ENCODE results near the gene ENPP6.
"Not testable (repeated sequence)": the region's sequence is repeated elsewhere in the genome, so short reads cannot be mapped to it uniquely, and the experiment has no call there.

The ENPP6 gene

DNA sequence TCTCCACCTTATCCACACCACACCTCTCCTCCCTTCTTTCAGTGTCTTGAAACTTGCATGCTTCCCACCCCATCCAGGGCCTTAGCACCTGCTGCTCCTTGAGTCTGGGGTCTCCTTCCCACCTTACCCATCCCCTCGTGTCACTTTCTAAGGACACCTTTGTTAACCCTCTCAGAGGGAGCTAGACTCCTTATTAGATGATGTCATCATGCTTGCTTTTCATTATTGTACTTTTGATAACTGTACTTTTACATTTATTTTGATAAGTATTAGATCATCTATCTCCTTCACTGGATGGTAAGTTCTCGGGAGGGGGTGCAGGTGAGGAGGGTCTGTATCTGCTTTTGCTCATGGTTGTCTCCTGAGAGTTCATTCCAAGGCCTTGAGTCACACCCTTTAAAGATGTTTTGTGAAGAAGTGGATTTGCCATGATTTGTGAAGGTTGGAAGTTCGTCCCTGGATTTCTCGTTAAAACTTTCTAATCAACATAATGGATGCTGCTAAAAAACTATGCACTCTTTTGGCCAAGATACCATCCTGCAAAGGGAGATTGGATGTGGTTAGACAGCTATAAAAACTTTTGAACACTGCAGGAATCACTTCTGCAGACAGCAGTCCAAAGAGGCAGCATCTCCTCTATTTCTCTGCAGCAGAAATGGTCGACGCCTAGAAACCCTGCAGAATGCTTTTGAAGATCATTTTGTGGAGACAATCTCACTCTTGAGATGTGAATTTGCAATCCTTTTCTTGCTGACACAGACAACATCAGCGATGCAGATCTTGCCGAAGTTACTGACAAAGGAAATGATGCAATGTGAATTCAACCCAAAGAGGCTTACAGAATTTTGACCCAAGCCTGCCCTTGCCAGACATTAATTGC lies 69.6 kb downstream of the ENPP6 start:
- no peak for TF ChIP-seq CTCF (IDR thresholded peaks at IDR 0.05; ENCODE audit: low read depth, low read length)
- no peak overlapping the region for H3K4me3 ChIP-seq (ENCODE audit: low read depth, low read length)

- TF ChIP-seq CTCF (IDR thresholded peaks at IDR 0.05; ENCODE audit: low read depth, low read length): no peak
- no peak overlapping the region for H3K4me3 ChIP-seq (ENCODE audit: low read depth, low read length)
Measured at GRCh38 chr4:184146951-184147350, 70.7 kb downstream of the ENPP6 start.

- no peak overlapping the region for H3K4me3 ChIP-seq (ENCODE audit: low read depth, low read length)
- TF ChIP-seq CTCF (IDR thresholded peaks at IDR 0.05; ENCODE audit: low read depth, low read length): no peak
Measured at GRCh38 chr4:184145596-184145995, 72.1 kb downstream of the ENPP6 start.

DNA sequence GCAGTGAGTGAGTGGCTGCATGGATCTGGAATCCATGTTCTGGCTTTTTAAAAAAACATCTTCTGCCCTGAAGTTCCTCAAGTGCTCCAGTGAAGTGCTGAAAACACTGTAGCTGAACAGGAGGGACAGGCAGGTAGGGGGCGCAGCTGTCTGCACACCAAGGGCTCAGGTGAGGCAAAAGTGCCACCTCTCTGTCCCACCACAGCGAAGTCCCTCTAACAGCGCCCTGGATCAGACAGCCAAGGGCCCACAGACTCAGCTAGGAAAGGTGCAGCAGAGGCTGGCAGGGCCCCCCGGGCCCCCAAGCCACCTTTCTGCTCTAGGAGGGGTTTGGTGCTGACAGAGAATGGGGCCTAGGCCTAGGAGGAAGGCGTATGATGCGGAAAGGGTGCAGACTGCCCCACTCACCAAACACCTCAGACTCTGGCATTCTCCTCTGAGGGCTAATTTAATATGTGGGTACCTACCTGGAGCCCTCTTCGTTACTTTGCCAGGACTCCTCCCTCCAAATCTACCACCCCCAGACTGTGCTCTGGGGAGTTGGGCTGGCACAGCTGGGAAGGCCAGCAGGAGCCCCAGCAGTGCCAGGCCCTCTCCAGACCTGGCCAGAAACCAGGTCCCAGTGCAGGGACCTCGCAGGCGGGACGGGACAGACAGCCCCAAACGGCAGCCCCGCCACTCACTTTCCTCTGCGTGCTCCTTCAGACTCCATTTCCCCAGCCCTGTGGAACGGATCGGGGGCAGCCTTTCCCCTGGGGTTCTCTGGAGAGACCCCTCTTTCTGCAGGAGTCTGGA lies 73.7 kb downstream of the ENPP6 start:
- no peak overlapping the region for H3K4me3 ChIP-seq (ENCODE audit: low read depth, low read length)
- no peak for TF ChIP-seq CTCF (IDR thresholded peaks at IDR 0.05; ENCODE audit: low read depth, low read length)

- no peak for TF ChIP-seq CTCF (IDR thresholded peaks at IDR 0.05; ENCODE audit: low read depth, low read length)
- H3K4me3 ChIP-seq (ENCODE audit: low read depth, low read length): no peak overlapping the region
Measured at GRCh38 chr4:184142121-184143000, 75.3 kb downstream of the ENPP6 start.

DNA sequence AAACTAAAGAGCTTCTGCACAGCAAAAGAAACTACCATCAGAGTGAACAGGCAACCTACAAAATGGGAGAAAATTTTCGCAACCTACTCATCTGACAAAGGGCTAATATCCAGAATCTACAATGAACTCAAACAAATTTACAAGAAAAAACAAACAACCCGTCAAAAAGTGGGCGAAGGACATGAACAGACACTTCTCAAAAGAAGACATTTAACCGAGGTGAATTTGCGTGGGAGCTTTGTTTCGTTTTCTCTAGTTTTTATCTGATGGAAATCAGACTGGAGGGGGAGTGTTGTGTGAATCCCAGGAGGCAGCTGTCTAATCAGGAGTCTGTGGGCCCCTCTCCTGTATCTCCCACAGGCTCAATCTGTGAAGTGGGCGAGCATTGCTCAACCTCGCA lies 76.8 kb downstream of the ENPP6 start:
- H3K4me3 ChIP-seq (ENCODE audit: low read depth, low read length): not testable (repeated sequence)

DNA sequence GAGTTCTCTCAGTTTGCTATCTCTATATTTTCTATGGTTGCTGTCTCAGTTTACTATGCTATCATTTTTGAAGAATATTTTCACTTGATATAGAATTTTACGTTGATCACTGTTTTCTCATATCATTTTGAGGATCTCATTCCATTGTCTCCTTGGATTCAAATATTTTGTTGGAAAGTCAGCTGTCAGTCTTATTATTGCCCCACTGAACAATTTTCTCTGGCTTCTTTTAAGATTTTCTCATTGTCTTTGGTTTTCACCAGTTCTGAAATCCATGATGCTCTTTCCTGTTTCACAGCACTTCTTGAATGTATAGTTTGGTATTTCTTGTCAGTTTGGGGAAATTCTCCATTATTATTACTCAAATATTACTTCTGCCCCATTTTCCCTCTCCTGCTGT lies 81.1 kb downstream of the ENPP6 start:
- no peak overlapping the region for H3K4me3 ChIP-seq (ENCODE audit: low read depth, low read length)
- no peak for TF ChIP-seq CTCF (IDR thresholded peaks at IDR 0.05; ENCODE audit: low read depth, low read length)
